GDM1 (cell line): ENCODE results near the gene AMY2B.
"Not testable (repeated sequence)": the region's sequence is repeated elsewhere in the genome, so short reads cannot be mapped to it uniquely, and the experiment has no call there.

ENCODE experiments used
- DNase-seq: peaks from one replicate; lab custom pipeline; 2025; lab: John Stamatoyannopoulos, UW

Gene AMY2B

GRCh38 chr1:103571289-103571688, at the start of gene AMY2B:
AMY2B (plus strand) TSS chr1:103571589; CDS start chr1:103571603, 14 bp downstream.
- not testable (repeated sequence) for DNase-seq

- no peak for DNase-seq
Measured at GRCh38 chr1:103523346-103523745, 48.0 kb upstream of the AMY2B start.

- DNase-seq = no peak
Measured at GRCh38 chr1:103525114-103525606, 46.2 kb upstream of the AMY2B start.

- DNase-seq = peak; percentile 75
Measured at GRCh38 chr1:103525607-103526507, 45.5 kb upstream of the AMY2B start, which contains the start of gene RNPC3. RNPC3 (plus strand) TSS chr1:103525699; CDS start chr1:103526071, 372 bp downstream.

- DNase-seq = no peak
Measured at GRCh38 chr1:103527331-103527730, 44.1 kb upstream of the AMY2B start.

DNA sequence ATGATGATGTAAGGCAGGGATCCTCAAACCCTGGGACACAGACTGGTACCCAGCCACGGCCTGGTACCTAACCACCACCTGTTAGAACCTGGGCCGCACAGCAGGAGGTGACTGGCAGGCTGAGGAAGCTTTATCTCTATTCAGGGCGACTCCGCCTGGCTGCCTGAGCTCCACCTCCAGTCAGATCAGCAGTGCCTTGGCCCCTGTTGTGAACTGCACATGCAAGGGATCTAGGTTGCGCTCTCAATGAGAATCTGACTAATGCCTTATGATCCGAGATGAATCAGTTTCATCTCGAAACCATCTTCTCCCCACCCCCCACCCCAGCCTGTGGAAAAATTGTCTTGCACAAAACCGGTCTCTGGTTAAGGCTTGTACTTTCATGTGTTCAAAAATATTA, 41.6 kb upstream of the AMY2B start:
- no peak for DNase-seq

- no peak for DNase-seq
Measured at GRCh38 chr1:103538226-103538625, 33.2 kb upstream of the AMY2B start.

DNA sequence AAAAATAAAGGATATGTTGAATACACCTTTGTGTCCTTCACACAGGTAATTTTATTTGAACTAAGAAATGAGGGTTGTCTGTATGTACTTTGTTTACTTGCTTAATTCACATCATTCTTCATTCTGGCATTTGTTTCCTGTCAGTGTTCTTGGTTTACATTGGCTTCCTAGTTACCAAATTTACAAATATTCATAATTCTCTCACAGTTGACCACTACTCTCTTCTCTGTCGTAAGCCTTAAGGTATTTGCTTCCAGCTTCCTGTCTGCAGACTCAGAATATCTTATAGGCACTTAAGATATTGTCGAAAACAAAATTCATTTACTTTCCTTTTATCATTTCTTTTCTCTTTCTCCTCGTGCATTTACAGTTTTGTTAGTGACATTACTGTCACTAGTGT, 30.0 kb upstream of the AMY2B start:
- no peak for DNase-seq

- no peak for DNase-seq
Measured at GRCh38 chr1:103546496-103546895, 24.9 kb upstream of the AMY2B start.

DNA sequence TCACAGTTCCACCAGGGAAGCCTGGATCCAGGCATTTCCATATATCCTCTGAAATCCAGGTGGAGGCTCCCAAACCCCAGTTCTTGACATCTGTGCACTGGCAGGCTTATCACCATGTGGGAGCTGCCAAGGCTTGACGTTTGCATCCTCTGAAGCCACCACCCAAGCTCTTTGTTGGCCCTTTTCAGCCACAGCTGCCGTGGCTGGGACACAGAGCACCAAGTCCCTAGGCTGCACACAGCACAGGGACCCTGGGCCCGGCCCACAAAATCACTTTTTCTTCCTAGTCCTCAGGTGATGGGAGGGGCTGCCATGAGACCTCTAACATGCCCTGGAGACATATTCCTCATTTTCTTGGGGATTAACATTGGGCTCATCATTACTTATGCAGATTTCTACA, 23.5 kb upstream of the AMY2B start:
- no peak for DNase-seq

GRCh38 chr1:103560427-103560826, 11.0 kb upstream of the AMY2B start:
- no peak for DNase-seq

GRCh38 chr1:103561124-103561523, 10.3 kb upstream of the AMY2B start:
- not testable (repeated sequence) for DNase-seq

DNA sequence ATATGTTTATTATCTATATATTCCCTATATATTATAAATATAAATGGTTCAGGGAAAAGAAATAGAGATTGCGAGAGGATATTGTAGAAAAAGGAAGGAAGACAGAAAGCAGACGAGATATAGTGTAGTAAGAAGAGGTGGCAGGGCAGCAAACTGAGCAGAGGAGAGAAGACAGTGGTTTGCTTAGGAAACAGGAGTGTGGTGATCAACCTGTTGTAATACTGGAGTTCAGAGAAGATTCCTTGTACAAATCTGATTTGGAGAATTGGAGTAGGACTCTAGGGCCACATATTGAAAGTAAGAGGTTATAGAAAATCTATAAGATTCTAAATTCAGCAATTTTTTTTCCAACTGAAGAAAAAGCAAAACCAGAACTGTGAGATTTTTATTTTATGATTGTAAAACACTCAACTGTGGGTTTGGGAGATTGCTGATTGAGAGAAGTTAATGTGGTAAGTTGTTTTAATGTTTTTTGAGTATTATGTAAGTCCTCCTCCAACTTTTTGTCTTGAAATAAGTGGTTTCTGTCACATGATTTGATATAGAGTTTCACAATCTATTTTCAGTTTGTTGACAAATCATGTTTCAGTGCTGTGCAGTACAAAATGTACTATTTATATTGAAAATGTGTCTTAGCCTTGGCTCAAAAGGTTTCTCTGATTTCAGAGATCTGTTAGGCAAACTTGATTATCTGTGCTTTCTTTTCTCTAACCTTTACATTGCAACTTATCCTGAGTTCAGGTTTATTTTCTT, 9.6 kb upstream of the AMY2B start:
- no peak for DNase-seq

- DNase-seq = no peak
Measured at GRCh38 chr1:103563056-103563455, 8.3 kb upstream of the AMY2B start.

- DNase-seq = no peak
Measured at GRCh38 chr1:103569493-103569892, 1.9 kb upstream of the AMY2B start.

DNA sequence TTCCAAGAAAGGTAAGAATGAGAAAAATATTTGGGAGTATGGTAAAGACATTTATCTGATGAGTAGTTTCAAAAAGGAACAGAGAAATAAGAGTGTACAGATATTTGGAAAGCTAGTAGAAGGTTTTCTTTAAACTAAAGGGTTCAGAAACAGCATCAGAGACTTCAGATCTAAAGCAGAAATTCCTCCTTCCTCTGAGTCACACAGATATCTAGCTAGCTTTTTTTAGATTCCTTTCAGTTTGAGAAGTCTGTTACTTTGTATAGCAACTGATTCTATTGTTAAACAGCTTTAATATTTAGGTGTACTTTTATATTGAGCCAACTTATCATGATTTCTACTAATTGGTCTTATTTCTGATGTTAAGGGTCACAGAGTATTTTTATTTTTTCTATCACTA, 4.7 kb downstream of the AMY2B start:
- DNase-seq = no peak

DNA sequence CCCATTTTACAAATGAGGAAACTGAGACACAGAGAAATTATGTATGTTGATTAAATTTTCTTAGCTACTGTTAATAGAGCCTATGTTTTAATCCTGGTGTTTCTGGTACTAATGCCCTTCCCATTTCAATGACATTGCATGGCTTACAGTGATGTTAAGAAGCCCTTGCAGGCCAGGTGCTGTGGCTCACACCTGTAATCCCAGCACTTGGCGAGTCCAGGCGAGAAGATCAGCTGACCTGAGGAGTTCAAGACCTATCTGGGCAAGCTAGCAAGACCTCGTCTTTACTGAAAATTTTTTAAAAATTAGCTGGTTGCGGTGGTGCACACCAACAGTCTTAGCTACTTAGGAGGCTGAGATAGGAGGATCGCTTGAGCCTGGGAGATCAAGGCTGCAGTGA, 5.4 kb downstream of the AMY2B start:
- not testable (repeated sequence) for DNase-seq

- no peak for DNase-seq
Measured at GRCh38 chr1:103582464-103582863, 11.1 kb downstream of the AMY2B start.

GRCh38 chr1:103583887-103584286, 12.5 kb downstream of the AMY2B start:
- no peak for DNase-seq

GRCh38 chr1:103584537-103584936, 13.1 kb downstream of the AMY2B start:
- no peak for DNase-seq

GRCh38 chr1:103602740-103603139, 31.4 kb downstream of the AMY2B start:
- DNase-seq = not testable (repeated sequence)

DNA sequence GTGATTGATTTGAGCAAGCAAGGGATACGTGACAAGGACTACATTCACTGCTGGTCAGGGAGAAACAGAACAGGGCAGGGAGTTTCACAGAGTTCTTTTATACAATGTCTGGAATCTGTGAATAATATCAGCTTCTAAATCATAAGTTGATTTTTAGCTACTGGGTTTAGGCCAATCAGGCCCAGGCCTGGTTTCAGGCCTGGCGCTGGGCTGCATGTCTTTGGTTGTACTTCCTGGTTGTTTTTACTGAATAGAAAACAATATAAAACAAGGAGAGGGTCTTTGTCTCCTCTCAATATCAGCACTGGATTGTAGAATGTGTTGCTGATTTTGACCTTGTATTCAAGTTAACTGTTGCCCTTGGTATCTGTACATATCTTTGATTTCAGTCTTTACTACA, 45.0 kb downstream of the AMY2B start:
- DNase-seq = no peak

DNA sequence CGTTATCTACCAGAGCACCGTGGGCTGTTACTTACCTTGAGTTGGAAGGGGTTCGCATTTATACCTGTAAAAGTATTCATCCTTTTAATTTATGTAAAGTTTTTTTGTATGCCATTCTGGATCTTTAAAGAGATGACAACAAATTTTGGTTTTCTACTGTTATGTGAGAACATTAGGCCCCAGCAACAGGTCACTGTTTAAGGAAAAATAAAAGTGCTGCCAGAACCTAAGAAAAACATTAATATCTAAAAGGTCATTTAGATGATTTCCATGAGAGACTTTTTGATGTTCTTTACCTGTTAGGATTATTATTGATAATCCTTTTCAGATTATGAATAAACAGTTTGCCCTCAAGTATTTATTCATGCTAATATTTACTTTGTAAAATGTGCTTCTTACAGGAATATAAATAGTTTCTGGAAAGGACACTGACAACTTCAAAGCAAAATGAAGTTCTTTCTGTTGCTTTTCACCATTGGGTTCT, 45.6 kb downstream of the AMY2B start, which contains the start of gene AMY2A:
Gene AMY2A, plus strand, starts transcription at position 434 of the 484 bp plus-strand sequence. Its CDS starts 14 bp downstream, at position 448.
- not testable (repeated sequence) for DNase-seq
